Spinal cord (tissue), 10 donors: ENCODE data around the gene CAMKK1. TPM values are rescaled to one million over a fixed set of nuclear protein-coding genes. Genes with fewer than 3 reads are reported as not detected.
"Not testable (repeated sequence)": the region's sequence is repeated elsewhere in the genome, so short reads cannot be mapped to it uniquely, and the experiment has no call there.

Experiments
- DNase-seq, 6 donors: peaks; one replicate each; pipeline versions ENCODE4 v3.0.0 to v3.0.0-alpha.2; 2013 to 2015; ENCODE audit warnings: low spot score in 6 of 6, low read depth in 4 of 6
- H3K27ac ChIP-seq: one replicate; pipeline ENCODE4 v1.5.1; 2013; ENCODE audit warnings: low read depth, low read length, control low read depth
- H3K27me3 ChIP-seq: one replicate; pipeline ENCODE4 v1.6.1; 2013; ENCODE audit warnings: low read length; ENCODE audit not compliant: control insufficient read depth, insufficient read depth
- H3K36me3 ChIP-seq: one replicate; pipeline ENCODE4 v1.6.1; 2013; ENCODE audit warnings: low read length; ENCODE audit not compliant: control insufficient read depth, insufficient read depth
- H3K4me1 ChIP-seq: one replicate; pipeline ENCODE4 v1.6.1; 2013; ENCODE audit warnings: low read length; ENCODE audit not compliant: control insufficient read depth, insufficient read depth
- H3K4me3 ChIP-seq: one replicate; pipeline ENCODE4 v1.5.1; 2013; ENCODE audit warnings: low read depth, low read length, control low read depth
- H3K9me3 ChIP-seq: one replicate; pipeline ENCODE4 v1.6.1; 2013; ENCODE audit warnings: low read length; ENCODE audit not compliant: control insufficient read depth, insufficient read depth
- WGBS: methylation state at CpG from one replicate; pipeline ENCODE4 v1.1.5; 2013; ENCODE audit warnings: missing lambda C conversion rate; ENCODE audit not compliant: insufficient coverage; 5-methylcytosine and 5-hydroxymethylcytosine counted together
- polyA plus RNA-seq, 2 donors: library from polyadenylated mRNA; unstranded; fragments of 120-200 nt; gene quantifications; one replicate each; pipeline ENCODE4 v1.2.1, GENCODE V29; 2013; ENCODE audit not compliant: insufficient read length in 2 of 2
- total RNA-seq, 2 donors: library from RNA; depleted of rRNA in 1 of 2; stranded (reverse); fragments of 120-200 nt in 1 of 2; fragments of >200 nt in 1 of 2; gene quantifications; one replicate each; pipeline versions ENCODE4 v1.2.3 to v1.2.4, GENCODE V29; 2013 to 2014
- donor health status: healthy.

Gene CAMKK1
- total and polyA plus RNA-seq, 4 donors: 5.2 to 22.5 (median 13.5) TPM

- 73% methylated on average over 17 of the region's 17 CpGs for WGBS
- DNase-seq: no peak
- Histone ChIP-seq H3K36me3 (peaks cover 56% of the 10 kb centered on the region), H3K27ac (no peak overlapping the region), H3K4me1 (peaks cover 4% of the 10 kb centered on the region), H3K27me3 (no peaks in the 10 kb centered on the region), H3K4me3 (no peak overlapping the region), H3K9me3 (no peaks in the 10 kb centered on the region)
Measured at GRCh38 chr17:3867106-3867505, 25.7 kb downstream of the CAMKK1 start.

- no peaks in the 10 kb centered on the region for H3K9me3 ChIP-seq
- peaks cover 58% of the 10 kb centered on the region for H3K36me3 ChIP-seq
- peak in 2 of 6 donors; percentile 24 to 65 for DNase-seq
- WGBS: 74% methylated on average over 21 of the region's 21 CpGs
- H3K4me1 ChIP-seq: peaks cover 4% of the 10 kb centered on the region
- no peaks in the 10 kb centered on the region for H3K27me3 ChIP-seq
- no peak overlapping the region for H3K27ac ChIP-seq
- H3K4me3 ChIP-seq: no peak overlapping the region
Measured at GRCh38 chr17:3866276-3866675, 26.6 kb downstream of the CAMKK1 start.

GRCh38 chr17:3865176-3865575 lies 27.7 kb downstream of the CAMKK1 start:
- Histone ChIP-seq H3K4me1 (peaks cover 4% of the 10 kb centered on the region), H3K36me3 (peaks cover 61% of the 10 kb centered on the region), H3K27ac (no peak overlapping the region), H3K9me3 (no peaks in the 10 kb centered on the region), H3K4me3 (no peak overlapping the region), H3K27me3 (no peaks in the 10 kb centered on the region)
- peak in 1 of 6 donors; percentile 56 for DNase-seq
- 51% methylated on average over 7 of the region's 8 CpGs for WGBS

GRCh38 chr17:3864534-3864933 lies 28.3 kb downstream of the CAMKK1 start:
- Histone ChIP-seq H3K36me3 (peaks cover 59% of the 10 kb centered on the region), H3K27ac (no peak overlapping the region)

GRCh38 chr17:3861761-3862681 lies 30.8 kb downstream of the CAMKK1 start:
- peaks cover 4% of the 10 kb centered on the region for H3K4me1 ChIP-seq
- no peak overlapping the region for H3K27ac ChIP-seq
- no peak for DNase-seq
- 79% methylated on average over 22 of the region's 28 CpGs for WGBS
- H3K4me3 ChIP-seq: no peak overlapping the region
- H3K27me3 ChIP-seq: no peaks in the 10 kb centered on the region
- peaks cover 42% of the 10 kb centered on the region for H3K36me3 ChIP-seq
- no peaks in the 10 kb centered on the region for H3K9me3 ChIP-seq

More at GRCh38 chr17:3864534-3864933, 28.3 kb downstream of the CAMKK1 start:
- no peak for DNase-seq
- no peaks in the 10 kb centered on the region for H3K27me3 ChIP-seq
- WGBS: 85% methylated on average over 10 of the region's 10 CpGs
- no peaks in the 10 kb centered on the region for H3K9me3 ChIP-seq
- no peak overlapping the region for H3K4me3 ChIP-seq
- H3K4me1 ChIP-seq: peaks cover 4% of the 10 kb centered on the region

- Histone ChIP-seq H3K9me3 (no peaks in the 10 kb centered on the region), H3K36me3 (peaks cover 39% of the 10 kb centered on the region), H3K4me3 (no peak overlapping the region), H3K4me1 (peaks cover 4% of the 10 kb centered on the region), H3K27me3 (no peaks in the 10 kb centered on the region), H3K27ac (no peak overlapping the region)
- 95% methylated on average over 30 of the region's 30 CpGs for WGBS
- no peak for DNase-seq
Measured at GRCh38 chr17:3860939-3861700, 31.7 kb downstream of the CAMKK1 start.

GRCh38 chr17:3859940-3860339 lies 32.9 kb downstream of the CAMKK1 start:
- Histone ChIP-seq H3K4me3 (no peak overlapping the region), H3K36me3 (peaks cover 28% of the 10 kb centered on the region), H3K9me3 (no peaks in the 10 kb centered on the region), H3K27ac (no peak overlapping the region), H3K27me3 (no peaks in the 10 kb centered on the region), H3K4me1 (peaks cover 3% of the 10 kb centered on the region)
- WGBS: 72% methylated on average over 7 of the region's 9 CpGs
- no peak for DNase-seq

GRCh38 chr17:3857261-3858105 lies 35.4 kb downstream of the CAMKK1 start:
- H3K4me3 ChIP-seq: no peak overlapping the region
- peaks cover 24% of the 10 kb centered on the region for H3K36me3 ChIP-seq
- no peak for DNase-seq
- H3K9me3 ChIP-seq: no peaks in the 10 kb centered on the region
- H3K4me1 ChIP-seq: no peaks in the 10 kb centered on the region
- no peaks in the 10 kb centered on the region for H3K27me3 ChIP-seq
- no peak overlapping the region for H3K27ac ChIP-seq
- WGBS: 86% methylated on average over 13 of the region's 16 CpGs

GRCh38 chr17:3854204-3854603 lies 38.6 kb downstream of the CAMKK1 start:
- no CpG with 5 or more reads among the region's 36 CpGs for WGBS
- not testable (repeated sequence) for H3K27me3 ChIP-seq, H3K4me1 ChIP-seq, DNase-seq, H3K36me3 ChIP-seq, H3K4me3 ChIP-seq, H3K27ac ChIP-seq, H3K9me3 ChIP-seq
